Gastrocnemius medialis (tissue), 4 donors: Measurements from ENCODE around the gene BACE2.

ENCODE experiments used
- POLR2A ChIP-seq, 2 donors: fragments of 450-650 bp; IDR thresholded peaks; one replicate each; pipeline ENCODE4 v1.6.1; 2017; ENCODE audit warnings: antibody characterized with exemption in 2 of 2, mild to moderate bottlenecking in 2 of 2, moderate library complexity in 2 of 2
- TF ChIP-seq, protein P1 (sequence below), 5 experiments: fragments of 450-650 bp in 3 of 5; fragments of 200-600 bp in 2 of 5; sonication (generic) in 2 of 5; IDR thresholded peaks in 4 of 5; conservative IDR thresholded peaks in 1 of 5; 1 replicate in 4 of 5; 2 replicates in 1 of 5; pipeline ENCODE4 v1.5.1; 2016 to 2019; ENCODE audit warnings: antibody characterized with exemption in 5 of 5, mild to moderate bottlenecking in 3 of 5, moderate library complexity in 3 of 5

DNA sequence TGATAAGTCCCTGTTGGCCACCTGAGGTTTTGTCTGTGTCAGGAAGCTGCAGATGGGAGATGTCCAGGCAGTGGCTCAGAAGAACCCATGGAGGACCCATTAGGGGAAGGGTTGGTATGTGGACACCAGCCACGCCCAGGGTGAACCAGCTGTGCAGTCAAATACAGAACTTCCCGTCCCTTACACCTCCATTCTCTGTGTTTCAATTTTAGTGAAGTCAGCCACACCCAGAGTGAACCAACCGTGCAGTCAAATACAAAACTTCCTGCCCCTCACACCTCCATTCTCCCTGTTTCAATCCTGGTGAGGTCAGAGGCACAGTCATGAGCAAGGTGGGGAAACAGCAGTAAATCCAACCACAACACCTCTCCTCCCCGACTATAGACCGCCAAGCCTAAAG lies 27.4 kb downstream of the BACE2 start:
- TF ChIP-seq, protein P1, sequence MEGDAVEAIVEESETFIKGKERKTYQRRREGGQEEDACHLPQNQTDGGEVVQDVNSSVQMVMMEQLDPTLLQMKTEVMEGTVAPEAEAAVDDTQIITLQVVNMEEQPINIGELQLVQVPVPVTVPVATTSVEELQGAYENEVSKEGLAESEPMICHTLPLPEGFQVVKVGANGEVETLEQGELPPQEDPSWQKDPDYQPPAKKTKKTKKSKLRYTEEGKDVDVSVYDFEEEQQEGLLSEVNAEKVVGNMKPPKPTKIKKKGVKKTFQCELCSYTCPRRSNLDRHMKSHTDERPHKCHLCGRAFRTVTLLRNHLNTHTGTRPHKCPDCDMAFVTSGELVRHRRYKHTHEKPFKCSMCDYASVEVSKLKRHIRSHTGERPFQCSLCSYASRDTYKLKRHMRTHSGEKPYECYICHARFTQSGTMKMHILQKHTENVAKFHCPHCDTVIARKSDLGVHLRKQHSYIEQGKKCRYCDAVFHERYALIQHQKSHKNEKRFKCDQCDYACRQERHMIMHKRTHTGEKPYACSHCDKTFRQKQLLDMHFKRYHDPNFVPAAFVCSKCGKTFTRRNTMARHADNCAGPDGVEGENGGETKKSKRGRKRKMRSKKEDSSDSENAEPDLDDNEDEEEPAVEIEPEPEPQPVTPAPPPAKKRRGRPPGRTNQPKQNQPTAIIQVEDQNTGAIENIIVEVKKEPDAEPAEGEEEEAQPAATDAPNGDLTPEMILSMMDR (IDR thresholded peaks at IDR 0.05 in 4 of 5, conservative IDR thresholded peaks at IDR 0.05 in 1 of 5): no peak
- TF ChIP-seq POLR2A (IDR thresholded peaks at IDR 0.05): no peak
